HUES64 (cell line): ENCODE measurements around the gene ASAP2.
"Not testable (repeated sequence)": the region's sequence is repeated elsewhere in the genome, so short reads cannot be mapped to it uniquely, and the experiment has no call there.

Source experiments
- H3K27ac ChIP-seq: 2 replicates; pipeline ENCODE4 v1.7.0; 2013; ENCODE audit warnings: low read depth, low read length, inconsistent platforms
- H3K27me3 ChIP-seq: 2 replicates; pipeline ENCODE4 v1.6.1; 2013; ENCODE audit warnings: mild to moderate bottlenecking, low read length; ENCODE audit not compliant: insufficient read depth
- H3K36me3 ChIP-seq: 2 replicates; pipeline ENCODE4 v1.6.1; 2013; ENCODE audit warnings: mild to moderate bottlenecking, low read length; ENCODE audit not compliant: insufficient read depth
- H3K4me1 ChIP-seq: 2 replicates; pipeline ENCODE4 v1.6.1; 2013; ENCODE audit warnings: mild to moderate bottlenecking, low read length, moderate library complexity; ENCODE audit not compliant: insufficient read depth
- H3K4me3 ChIP-seq: 2 replicates; pipeline ENCODE4 v1.5.1; 2013; ENCODE audit warnings: mild to moderate bottlenecking, low read length, moderate library complexity
- H3K9ac ChIP-seq: 2 replicates; pipeline ENCODE4 v1.6.1; 2013; ENCODE audit warnings: mild to moderate bottlenecking, low read depth, low read length
- H3K9me3 ChIP-seq: 2 replicates; pipeline ENCODE4 v1.6.1; 2013; ENCODE audit warnings: low read depth, low read length; ENCODE audit not compliant: insufficient read depth
- WGBS: fragments of 150-250, 120-280 bp; methylation state at CpG from one replicate; pipeline ENCODE4 v1.1.7; 2013; ENCODE audit warnings: missing lambda C conversion rate; 5-methylcytosine and 5-hydroxymethylcytosine counted together

The ASAP2 gene

DNA sequence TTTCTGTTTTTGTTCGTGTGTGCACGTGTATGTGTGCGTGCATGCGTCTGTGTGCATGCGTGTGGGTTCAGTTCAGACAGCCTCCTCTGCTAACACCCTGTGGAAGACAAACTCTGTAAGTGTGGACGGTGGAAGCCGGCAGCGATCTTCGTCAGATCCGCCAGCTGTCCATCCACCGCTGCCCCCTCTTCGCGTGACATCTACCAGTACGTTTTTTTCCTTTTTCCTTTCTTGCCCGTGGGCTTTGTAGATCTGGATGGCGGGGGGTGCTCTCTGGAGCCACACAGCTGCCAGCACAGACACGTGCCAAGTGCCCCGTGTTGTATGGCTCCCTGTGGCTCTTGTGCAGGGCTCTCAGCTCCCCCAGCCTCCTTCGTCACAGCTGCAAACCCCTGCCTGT, 184.4 kb downstream of the ASAP2 start:
- H3K4me1 ChIP-seq, result peaks cover 15% of the 10 kb centered on the region; the same call in 1 of the 2 replicates
- no peak overlapping the region for H3K27ac ChIP-seq
- H3K9me3 ChIP-seq, result no peaks in the 10 kb centered on the region
- 95% methylated on average over 19 of the region's 19 CpGs for WGBS
- no peak overlapping the region for H3K9ac ChIP-seq
- H3K27me3 ChIP-seq, result no peaks in the 10 kb centered on the region
- H3K4me3 ChIP-seq, result no peak overlapping the region
- H3K36me3 ChIP-seq, result peaks cover 23% of the 10 kb centered on the region; the same call in 1 of the 2 replicates

DNA sequence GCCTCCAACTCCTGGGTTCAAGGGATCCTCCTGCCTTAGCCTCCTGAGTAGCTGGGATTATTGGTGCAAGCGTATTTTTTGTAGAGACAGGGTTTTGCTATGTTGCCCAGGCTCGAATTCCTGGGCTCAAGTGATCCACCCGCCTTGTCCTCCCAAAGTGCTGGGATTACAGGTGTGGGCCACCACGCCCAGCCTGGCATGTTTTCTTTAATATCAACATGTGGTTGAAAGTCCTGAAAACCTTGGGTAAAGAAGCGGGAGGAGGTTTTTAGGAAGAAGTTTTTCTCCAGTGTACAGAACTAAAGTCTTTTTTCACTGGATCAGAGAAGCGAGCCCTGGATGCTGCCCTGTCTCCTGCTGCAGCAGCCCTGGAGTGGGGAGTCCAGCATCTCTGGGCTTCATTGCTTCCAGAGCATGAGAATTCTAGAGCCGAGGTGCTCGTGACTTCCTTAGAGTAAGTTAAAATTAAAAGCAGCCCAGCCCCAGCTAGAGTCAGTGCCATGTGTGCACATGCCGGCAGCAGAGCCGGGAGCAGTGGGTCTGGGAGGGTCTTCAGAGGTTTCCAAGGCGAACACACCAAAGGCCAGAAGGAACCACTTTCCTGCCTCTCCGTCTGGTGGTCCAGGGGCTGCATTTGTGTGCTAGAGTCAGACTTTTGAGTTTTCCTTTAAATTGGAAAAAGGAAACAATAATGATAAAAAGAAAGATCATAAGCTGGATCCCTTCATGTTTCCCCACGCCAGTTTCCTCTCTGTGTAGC, 185.5 kb downstream of the ASAP2 start:
- 93% methylated on average over 13 of the region's 13 CpGs for WGBS
- peaks cover 19% of the 10 kb centered on the region; the same call in 1 of the 2 replicates for H3K36me3 ChIP-seq
- no peak overlapping the region for H3K4me3 ChIP-seq
- no peak overlapping the region for H3K9ac ChIP-seq
- no peaks in the 10 kb centered on the region for H3K27me3 ChIP-seq
- no peak overlapping the region for H3K27ac ChIP-seq
- no peaks in the 10 kb centered on the region for H3K9me3 ChIP-seq
- H3K4me1 ChIP-seq, result peaks cover 15% of the 10 kb centered on the region; the same call in 1 of the 2 replicates

DNA sequence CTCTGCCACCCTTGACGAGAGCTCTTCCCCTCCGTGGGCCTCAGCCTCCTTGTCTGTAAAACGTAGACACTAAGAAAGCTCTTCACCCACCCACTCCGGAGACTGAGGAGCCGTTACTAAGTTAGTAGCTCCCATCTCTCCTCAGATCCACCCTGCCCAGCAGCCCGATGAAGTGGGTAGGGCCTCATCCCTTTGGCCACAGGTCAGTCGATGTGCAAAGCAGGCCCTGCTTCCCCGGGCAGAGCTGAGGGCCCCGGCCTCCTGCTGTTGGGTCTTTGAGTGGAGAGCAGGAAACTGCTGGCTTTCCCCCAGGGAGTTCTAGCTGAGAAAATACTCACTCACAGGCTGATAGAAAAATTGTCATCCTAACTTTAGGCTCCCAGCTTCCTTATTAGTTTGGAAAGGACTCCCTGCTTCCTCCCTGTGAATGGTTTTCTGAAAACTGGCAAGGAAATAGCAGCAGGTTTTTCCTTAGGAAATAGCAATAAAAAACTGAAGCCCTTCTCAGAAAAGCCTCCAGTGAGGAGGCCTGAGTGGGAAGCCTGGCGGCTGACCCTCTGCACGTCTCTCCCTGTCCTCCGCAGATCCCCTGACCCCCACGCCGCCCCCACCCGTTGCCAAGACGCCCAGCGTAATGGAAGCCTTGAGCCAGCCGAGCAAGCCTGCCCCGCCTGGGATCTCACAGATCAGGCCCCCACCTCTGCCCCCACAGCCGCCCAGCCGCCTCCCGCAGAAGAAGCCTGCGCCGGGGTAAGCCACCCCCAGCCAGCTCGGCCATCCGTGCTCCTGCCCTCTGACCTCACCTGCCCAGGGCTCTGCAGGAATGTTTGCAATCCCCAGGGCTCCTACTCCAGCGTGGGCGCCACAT, 186.5 kb downstream of the ASAP2 start:
- Histone ChIP-seq H3K9me3 (no peaks in the 10 kb centered on the region), H3K4me3 (no peak overlapping the region), H3K9ac (no peak overlapping the region), H3K36me3 (peaks cover 18% of the 10 kb centered on the region; the same call in 1 of the 2 replicates), H3K4me1 (peaks cover 15% of the 10 kb centered on the region; the same call in 1 of the 2 replicates), H3K27ac (peak overlapping the region; percentile 39; the same call in 1 of the 2 replicates), H3K27me3 (no peaks in the 10 kb centered on the region)
- WGBS, result 54% methylated on average over 28 of the region's 28 CpGs

DNA sequence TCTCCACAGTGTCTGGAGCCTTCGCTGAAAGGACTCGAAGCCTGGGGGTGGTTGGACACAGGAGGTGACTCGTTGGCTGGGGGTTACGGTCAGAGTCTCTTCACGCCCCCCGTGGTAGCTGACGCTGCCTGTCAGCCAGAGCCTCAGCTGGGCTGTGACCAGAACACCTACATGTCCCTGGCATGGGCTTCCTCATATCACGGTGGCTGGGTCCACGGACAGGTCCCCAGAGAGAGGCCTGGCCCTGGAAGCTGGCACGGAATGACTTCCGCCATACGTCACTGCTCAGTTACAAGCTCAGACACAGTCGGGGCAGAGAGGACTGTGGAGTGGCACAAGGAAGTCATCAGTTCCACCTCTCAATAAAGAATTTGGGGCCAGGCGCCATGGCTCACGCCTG, 188.2 kb downstream of the ASAP2 start:
- H3K4me3 ChIP-seq, result no peak overlapping the region
- WGBS, result 96% methylated on average over 15 of the region's 15 CpGs
- no peaks in the 10 kb centered on the region for H3K9me3 ChIP-seq
- no peaks in the 10 kb centered on the region for H3K27me3 ChIP-seq
- no peak overlapping the region for H3K27ac ChIP-seq
- H3K9ac ChIP-seq, result no peak overlapping the region
- H3K4me1 ChIP-seq, result peaks cover 15% of the 10 kb centered on the region; the same call in 1 of the 2 replicates
- peaks cover 11% of the 10 kb centered on the region; the same call in 1 of the 2 replicates for H3K36me3 ChIP-seq

DNA sequence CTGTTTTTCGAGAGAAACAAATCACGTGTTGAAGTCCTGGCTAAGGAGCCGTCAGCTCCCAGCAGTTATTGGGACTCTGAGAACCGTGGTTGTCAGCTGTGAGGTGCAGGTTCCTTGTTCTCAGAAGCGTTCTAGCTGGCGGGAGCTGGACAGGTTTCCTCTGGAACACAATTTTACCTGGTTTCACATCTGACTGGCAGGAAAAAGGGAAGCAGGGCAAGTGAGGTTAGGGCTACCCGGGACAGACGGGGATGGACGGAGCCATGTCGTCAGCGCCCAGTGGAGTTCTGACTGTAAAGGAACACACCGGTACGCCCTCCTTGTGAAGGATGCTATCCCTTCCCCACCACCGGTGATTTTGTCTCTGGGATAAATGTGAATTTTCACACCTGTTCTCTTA, 190.6 kb downstream of the ASAP2 start:
- Histone ChIP-seq H3K4me1 (peaks cover 19% of the 10 kb centered on the region; the same call in 1 of the 2 replicates), H3K9ac (no peak overlapping the region), H3K9me3 (no peaks in the 10 kb centered on the region), H3K27me3 (no peaks in the 10 kb centered on the region), H3K4me3 (no peak overlapping the region), H3K36me3 (peaks cover 10% of the 10 kb centered on the region; the same call in 1 of the 2 replicates), H3K27ac (no peak overlapping the region)
- 94% methylated on average over 14 of the region's 14 CpGs for WGBS

DNA sequence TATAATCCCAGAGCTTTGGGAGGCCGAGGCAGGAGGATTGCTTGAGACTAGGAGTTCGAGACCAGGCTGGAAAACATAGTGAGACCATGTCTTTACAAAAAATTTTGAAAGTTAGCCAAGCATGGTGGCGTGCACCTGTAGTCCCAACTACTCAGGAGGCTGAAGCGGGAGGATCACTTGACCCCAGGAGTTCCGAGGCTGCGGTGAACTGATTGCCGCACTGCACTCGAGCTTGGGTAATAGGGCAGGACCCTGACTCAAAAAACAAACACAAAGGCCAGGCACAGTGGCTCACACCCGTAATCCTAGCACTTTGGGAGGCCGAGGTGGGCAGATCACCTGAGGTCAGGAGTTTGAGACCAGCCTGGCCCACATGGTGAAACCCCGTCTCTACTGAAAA, 191.6 kb downstream of the ASAP2 start:
- not testable (repeated sequence) for H3K9me3 ChIP-seq, H3K27me3 ChIP-seq, H3K9ac ChIP-seq, H3K4me3 ChIP-seq, H3K4me1 ChIP-seq, H3K27ac ChIP-seq
- 96% methylated on average over 11 of the region's 11 CpGs for WGBS
- H3K36me3 ChIP-seq, result peaks cover 17% of the 10 kb centered on the region

DNA sequence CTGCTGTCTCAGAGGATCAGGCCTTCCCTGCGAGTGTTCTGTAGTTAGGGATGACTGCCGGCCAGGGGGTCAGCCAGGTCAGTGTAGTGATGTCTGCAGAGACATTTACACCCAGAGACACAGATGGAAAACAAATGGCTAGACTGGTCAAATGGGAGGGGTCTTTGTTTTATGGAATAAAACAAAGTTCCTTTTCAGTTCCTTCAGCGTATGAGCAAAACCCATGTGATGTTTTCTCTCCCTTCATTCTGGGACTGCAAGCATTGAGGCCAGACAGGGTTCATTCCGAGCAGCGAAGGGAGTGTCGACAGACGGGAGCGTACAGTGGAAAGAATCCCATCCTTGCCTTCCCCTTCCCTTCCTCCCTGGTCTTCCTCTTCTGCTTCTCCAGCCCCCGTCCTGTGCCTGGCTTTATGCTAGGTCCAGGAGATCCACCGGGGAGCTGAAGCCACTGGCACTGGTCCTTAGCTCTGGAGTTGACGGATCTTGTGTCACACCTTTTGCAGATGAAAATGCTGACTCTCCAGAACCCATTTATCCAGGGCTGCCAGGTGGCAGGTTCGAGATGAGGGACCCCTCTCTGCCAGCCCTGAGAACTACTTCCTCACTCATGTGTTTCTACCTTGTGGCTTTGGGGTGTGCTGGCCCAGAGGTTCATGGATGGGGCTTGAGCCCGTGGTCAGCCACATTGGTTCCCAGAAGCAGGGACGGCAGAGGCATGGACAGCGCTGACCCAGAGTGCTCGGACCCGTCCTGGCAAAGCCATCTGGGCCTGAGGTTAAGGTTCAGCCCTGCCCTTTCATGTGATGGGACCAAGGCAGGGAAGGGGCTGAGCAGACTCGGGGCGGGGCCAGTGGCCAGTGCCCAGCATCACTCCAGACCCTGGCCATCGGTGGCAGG, 192.5 kb downstream of the ASAP2 start:
- H3K4me3 ChIP-seq, result no peak overlapping the region
- H3K27me3 ChIP-seq, result no peaks in the 10 kb centered on the region
- no peak overlapping the region for H3K27ac ChIP-seq
- WGBS, result 93% methylated on average over 20 of the region's 20 CpGs
- no peaks in the 10 kb centered on the region for H3K9me3 ChIP-seq
- peaks cover 19% of the 10 kb centered on the region for H3K36me3 ChIP-seq
- H3K9ac ChIP-seq, result no peak overlapping the region
- H3K4me1 ChIP-seq, result 0 out of 2 replicates have a peak, but pooled peaks cover 4% of the 10 kb centered on the region

DNA sequence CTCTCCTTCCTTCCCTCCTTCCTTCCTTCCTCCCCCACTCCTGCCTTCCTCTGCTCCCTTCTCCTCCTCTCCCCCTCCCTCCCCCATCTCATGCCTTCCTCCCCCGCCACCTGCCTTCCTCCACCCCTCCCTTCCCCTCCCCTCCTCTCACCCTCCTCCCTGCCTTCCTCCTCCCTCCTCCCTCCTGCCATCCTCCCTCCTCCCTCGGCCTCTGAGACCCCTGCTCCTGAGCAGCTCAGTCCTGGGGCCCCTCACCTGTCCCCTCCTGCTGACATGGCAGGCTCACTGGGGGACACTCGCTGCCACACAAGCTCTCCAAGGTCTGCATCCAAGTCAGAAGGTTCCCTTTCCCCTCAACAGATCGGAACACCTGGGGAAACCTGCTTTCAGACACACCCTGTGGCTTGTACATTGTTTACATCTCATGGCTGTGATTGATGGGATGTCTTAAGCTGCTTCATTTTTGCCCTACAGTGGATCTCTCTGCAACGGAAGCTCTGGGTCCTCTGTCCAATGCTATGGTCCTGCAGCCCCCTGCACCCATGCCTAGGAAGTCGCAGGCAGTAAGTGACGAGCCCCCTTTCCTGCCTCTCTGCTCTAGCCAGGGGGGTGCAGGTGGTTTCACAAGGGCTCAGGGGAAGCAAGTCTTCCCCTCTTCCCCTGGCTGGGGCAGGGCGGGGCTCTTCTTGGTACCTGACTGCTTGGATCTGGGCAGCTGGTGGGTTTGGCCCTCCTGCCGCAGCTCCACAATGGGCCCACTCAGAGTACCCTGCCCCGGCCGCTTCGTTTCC, 193.9 kb downstream of the ASAP2 start:
- Histone ChIP-seq H3K9ac (no peak overlapping the region), H3K4me1 (0 out of 2 replicates have a peak, but pooled peaks cover 4% of the 10 kb centered on the region), H3K27ac (no peak overlapping the region), H3K36me3 (peaks cover 16% of the 10 kb centered on the region), H3K27me3 (no peaks in the 10 kb centered on the region), H3K4me3 (no peak overlapping the region), H3K9me3 (no peaks in the 10 kb centered on the region)
- 83% methylated on average over 12 of the region's 12 CpGs for WGBS

DNA sequence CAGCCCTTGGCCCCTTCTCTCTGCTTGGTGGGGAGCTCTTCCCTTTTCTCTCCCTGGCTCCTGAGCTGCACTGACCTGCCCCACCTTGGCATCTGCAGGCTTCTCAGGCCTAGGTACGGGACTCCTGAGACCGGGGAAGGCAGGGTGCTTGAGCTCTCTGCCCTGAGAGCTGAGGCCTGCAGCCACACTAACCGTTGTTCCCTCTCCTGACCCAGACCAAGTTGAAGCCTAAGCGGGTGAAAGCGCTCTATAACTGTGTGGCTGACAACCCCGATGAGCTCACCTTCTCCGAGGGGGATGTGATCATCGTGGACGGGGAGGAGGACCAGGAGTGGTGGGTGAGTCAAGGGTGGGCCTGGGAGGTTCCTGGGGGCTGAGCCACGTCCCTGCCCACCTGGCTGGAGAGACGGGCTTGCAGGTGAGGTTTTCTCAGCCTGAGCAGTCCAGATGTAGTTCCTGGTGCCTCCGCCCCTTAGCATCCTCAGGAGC, 194.5 kb downstream of the ASAP2 start:
- Histone ChIP-seq H3K4me3 (no peak overlapping the region), H3K27me3 (no peaks in the 10 kb centered on the region), H3K9ac (no peak overlapping the region), H3K4me1 (0 out of 2 replicates have a peak, but pooled peaks cover 4% of the 10 kb centered on the region), H3K9me3 (no peaks in the 10 kb centered on the region), H3K36me3 (peaks cover 20% of the 10 kb centered on the region), H3K27ac (no peak overlapping the region)
- WGBS, result 91% methylated on average over 12 of the region's 12 CpGs
